Calu3 (cell line): ENCODE measurements around the gene DNTT. TPM values are rescaled to one million over a fixed set of nuclear protein-coding genes. Genes with fewer than 3 reads are reported as not detected.

Source experiments
- BruUV-seq: library from RNA; stranded (reverse); fragments of 400-500 nt; replicated peaks from 2 replicates; lab custom pipeline; 2021; lab: Mats Ljungman, UMichigan
- CTCF ChIA-PET: fragments of 300-600 bp; sonication (Branson Sonifier 250); formaldehyde crosslinking; loops from one replicate; lab custom pipeline; 2022; ENCODE audit warnings: antibody characterized with exemption; lab: Charles Lee
- DNase-seq: peaks from one replicate; pipeline ENCODE4 v3.0.0; 2022
- H3K27ac Mint-ChIP-seq: one replicate; pipeline ENCODE4 v1.8.0; 2022; ENCODE audit warnings: mixed read lengths; ENCODE audit not compliant: unreplicated experiment
- H3K27me3 Mint-ChIP-seq: one replicate; pipeline ENCODE4 v1.8.0; 2022; ENCODE audit warnings: mixed read lengths; ENCODE audit not compliant: unreplicated experiment
- H3K36me3 Mint-ChIP-seq: one replicate; pipeline ENCODE4 v1.8.0; 2022; ENCODE audit warnings: mild to moderate bottlenecking, moderate library complexity, mixed read lengths; ENCODE audit not compliant: insufficient read depth, unreplicated experiment
- H3K4me1 Mint-ChIP-seq: one replicate; pipeline ENCODE4 v1.8.0; 2022; ENCODE audit warnings: mild to moderate bottlenecking, low read depth, mixed read lengths; ENCODE audit not compliant: unreplicated experiment
- H3K4me3 Mint-ChIP-seq: one replicate; pipeline ENCODE4 v1.8.0; 2022; ENCODE audit warnings: mild to moderate bottlenecking, low read depth, moderate library complexity, mixed read lengths; ENCODE audit not compliant: unreplicated experiment
- H3K9me3 Mint-ChIP-seq: one replicate; pipeline ENCODE4 v1.8.0; 2022; ENCODE audit warnings: low read depth, mixed read lengths; ENCODE audit not compliant: unreplicated experiment
- CTCF ChIP-seq: fragments of 200-600 bp; IDR thresholded peaks from one replicate; pipeline ENCODE4 v1.8.0; 2022; ENCODE audit warnings: antibody characterized with exemption; ENCODE audit not compliant: unreplicated experiment
- intact Hi-C: fragments of 100-400 bp; cut with micrococcal nuclease; formaldehyde crosslinking; loops from one replicate; pipeline ENCODE4 v1.10.0; 2022; ENCODE audit not compliant: unreplicated experiment
- total RNA-seq: library from RNA; stranded (reverse); gene quantifications from 2 replicates; pipeline ENCODE4 v1.2.3, GENCODE V29; 2022

The DNTT gene
- total RNA-seq, 1 experiment from 2014 or later: not detected

GRCh38 chr10:96271016-96271815, 33.0 kb upstream of the DNTT start, which contains the start of gene BLNK:
Gene BLNK (minus strand): TSS chr10:96271569. CDS start chr10:96271398, 171 bp downstream.
- H3K27me3 Mint-ChIP-seq: no peaks in the 10 kb centered on the region
- peaks cover 14% of the 10 kb centered on the region for H3K36me3 Mint-ChIP-seq
- intact Hi-C loops: no loop called here
- peak; percentile 47 for DNase-seq
- peaks cover 46% of the 10 kb centered on the region for H3K4me1 Mint-ChIP-seq
- no peaks in the 10 kb centered on the region for H3K9me3 Mint-ChIP-seq
- CTCF ChIA-PET: interaction anchor here (0.9 kb wide), 1 partner anchor 41 kb away, joined by 4 read pairs; no protein-coding TSS in a partner anchor
- H3K4me3 Mint-ChIP-seq: peak within 1 kb of the TSS; percentile 72
- peak within 1 kb of the TSS; percentile 73 for H3K27ac Mint-ChIP-seq
- TF ChIP-seq CTCF: no peak
- TSS peak; percentile 82 for BruUV-seq

- intact Hi-C loops: no loop called here
- no TSS peak for BruUV-seq
Observed at GRCh38 chr10:96272316-96273280, 31.6 kb upstream of the DNTT start.

GRCh38 chr10:96275685-96276418, 28.4 kb upstream of the DNTT start:
- no TSS peak for BruUV-seq
- intact Hi-C loops: no loop called here

More at GRCh38 chr10:96272316-96273280, 31.6 kb upstream of the DNTT start:
- CTCF ChIA-PET: no interaction called here
- Mint-ChIP-seq H3K4me3 (no peak overlapping the region), H3K27me3 (no peaks in the 10 kb centered on the region), H3K4me1 (peaks cover 48% of the 10 kb centered on the region), H3K27ac (no peak overlapping the region), H3K36me3 (peaks cover 14% of the 10 kb centered on the region), H3K9me3 (no peaks in the 10 kb centered on the region)
- no peak for TF ChIP-seq CTCF
- DNase-seq: no peak

More at GRCh38 chr10:96275685-96276418, 28.4 kb upstream of the DNTT start:
- no peak for DNase-seq
- H3K27ac Mint-ChIP-seq: no peak overlapping the region
- peaks cover 6% of the 10 kb centered on the region for H3K36me3 Mint-ChIP-seq
- no peaks in the 10 kb centered on the region for H3K27me3 Mint-ChIP-seq
- H3K4me3 Mint-ChIP-seq: no peak overlapping the region
- peaks cover 28% of the 10 kb centered on the region for H3K4me1 Mint-ChIP-seq
- CTCF ChIA-PET: no interaction called here
- H3K9me3 Mint-ChIP-seq: no peaks in the 10 kb centered on the region
- TF ChIP-seq CTCF: no peak
